Measurements from ENCODE around the gene HGS.

The HGS gene

GRCh38 chr17:81682565-81683207 is 1.1 kb upstream of the HGS start:
- no peak for TF ChIP-seq Cebpa-rat (IDR thresholded peaks at IDR 0.05)
- H3K27ac ChIP-seq = peak overlapping the region; percentile 95
- H3K4me1 ChIP-seq = peaks cover 65% of the 10 kb centered on the region

GRCh38 chr17:81683208-81683583 is 615 bp upstream of the HGS start:
- Histone ChIP-seq H3K4me2 (peak overlapping the region; percentile 93), H3K4me3 (peak overlapping the region; percentile 96), H3K36me3 (peaks cover 62% of the 10 kb centered on the region), H4K20me1 (peaks cover 53% of the 10 kb centered on the region), H3K9ac (peak overlapping the region; percentile 99), H3K27ac (peak overlapping the region; percentile 95), H3K27me3 (no peaks in the 10 kb centered on the region), H3K9me3 (no peaks in the 10 kb centered on the region), H3K4me1 (peaks cover 60% of the 10 kb centered on the region)
- no peak for TF ChIP-seq Cebpa-rat (IDR thresholded peaks at IDR 0.05)

More at GRCh38 chr17:81682565-81683207, 1.1 kb upstream of the HGS start:
- Histone ChIP-seq H3K9ac (peak overlapping the region; percentile 99), H3K4me3 (peak overlapping the region; percentile 96), H3K27me3 (no peaks in the 10 kb centered on the region), H3K36me3 (peaks cover 57% of the 10 kb centered on the region), H3K4me2 (peak overlapping the region; percentile 93), H3K9me3 (no peaks in the 10 kb centered on the region), H4K20me1 (peaks cover 48% of the 10 kb centered on the region)

DNA sequence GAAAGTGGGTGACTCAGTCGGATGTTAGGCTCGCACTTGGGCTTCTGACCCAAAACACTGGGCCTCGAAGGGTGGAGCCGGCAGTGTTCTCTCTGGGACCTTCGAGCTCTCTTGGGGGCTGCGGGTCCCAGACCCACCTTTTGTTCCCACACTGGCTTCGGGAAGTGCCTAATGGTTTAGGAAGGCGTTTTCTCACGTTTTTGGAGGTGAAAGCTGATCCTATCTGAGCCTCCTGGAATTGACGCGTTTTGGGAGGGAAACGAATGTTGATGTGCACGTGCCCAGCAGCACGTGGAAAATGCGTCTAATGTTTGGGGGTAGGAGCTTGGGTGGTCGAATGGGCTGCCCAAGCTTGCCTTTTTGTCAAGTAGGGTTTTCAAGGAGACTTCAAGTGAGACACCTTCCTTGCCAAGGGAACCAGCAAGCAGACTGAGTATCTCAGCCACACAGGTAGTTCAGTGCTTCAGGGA is 666 bp downstream of the HGS start:
- peak overlapping the region; percentile 96 for H3K4me3 ChIP-seq
- no peaks in the 10 kb centered on the region for H3K9me3 ChIP-seq
- TF ChIP-seq Cebpa-rat (IDR thresholded peaks at IDR 0.05) = no peak
- peaks cover 66% of the 10 kb centered on the region for H4K20me1 ChIP-seq
- H3K9ac ChIP-seq = peak overlapping the region; percentile 93
- peaks cover 63% of the 10 kb centered on the region for H3K36me3 ChIP-seq
- peak overlapping the region; percentile 90 for H3K27ac ChIP-seq
- H3K4me2 ChIP-seq = peak overlapping the region; percentile 97
- H3K27me3 ChIP-seq = no peaks in the 10 kb centered on the region
- peaks cover 50% of the 10 kb centered on the region for H3K4me1 ChIP-seq

DNA sequence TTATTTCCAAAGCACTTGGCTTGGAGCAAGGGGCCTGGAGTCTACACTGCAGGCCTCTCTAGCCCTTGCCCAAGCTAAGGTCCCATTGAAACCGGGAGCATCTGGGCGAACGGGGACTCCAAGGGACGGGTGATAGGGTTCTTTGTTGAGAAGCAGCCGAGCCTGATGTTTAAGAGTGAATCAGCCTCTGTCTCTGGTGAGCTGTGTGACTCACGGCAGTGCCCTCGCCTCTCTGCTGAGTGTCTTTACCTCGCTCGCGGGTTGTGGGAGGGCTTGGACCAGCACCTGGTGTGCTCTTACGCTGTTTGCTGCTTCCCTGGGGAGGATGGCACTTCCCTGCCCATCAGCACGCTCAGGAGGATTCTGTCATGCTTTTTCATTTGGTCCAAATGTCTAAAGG is 1.3 kb downstream of the HGS start:
- peak overlapping the region; percentile 96 for H3K4me3 ChIP-seq
- H3K9ac ChIP-seq = peak overlapping the region; percentile 93
- H3K9me3 ChIP-seq = no peaks in the 10 kb centered on the region
- H3K4me2 ChIP-seq = peak overlapping the region; percentile 97
- H4K20me1 ChIP-seq = peaks cover 72% of the 10 kb centered on the region
- H3K4me1 ChIP-seq = peaks cover 43% of the 10 kb centered on the region
- no peaks in the 10 kb centered on the region for H3K27me3 ChIP-seq
- peak overlapping the region; percentile 90 for H3K27ac ChIP-seq
- peaks cover 64% of the 10 kb centered on the region for H3K36me3 ChIP-seq
- TF ChIP-seq Cebpa-rat (IDR thresholded peaks at IDR 0.05) = no peak

DNA sequence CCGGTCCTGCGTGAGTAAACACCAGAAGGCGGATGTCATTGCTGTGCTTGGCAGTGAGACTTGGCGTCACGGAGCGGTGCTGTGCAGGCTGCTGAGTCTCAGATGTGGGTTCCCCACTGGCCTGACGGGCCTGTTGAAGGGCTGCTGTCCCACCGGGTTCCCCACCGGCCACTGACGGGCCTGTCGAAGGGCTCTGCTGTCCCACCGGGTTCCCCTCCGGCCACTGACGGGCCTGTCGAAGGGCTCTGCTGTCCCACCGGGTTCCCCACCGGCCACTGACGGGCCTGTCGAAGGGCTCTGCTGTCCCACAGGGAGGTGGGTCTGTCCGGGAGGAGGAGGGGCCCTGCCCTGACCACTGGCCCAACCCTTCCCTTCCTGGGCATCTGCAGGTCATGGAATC is 2.8 kb downstream of the HGS start:
- no peaks in the 10 kb centered on the region for H3K27me3 ChIP-seq
- no peak overlapping the region for H3K4me3 ChIP-seq
- no peak overlapping the region for H3K27ac ChIP-seq
- no peak for TF ChIP-seq Cebpa-rat (IDR thresholded peaks at IDR 0.05)
- no peak overlapping the region; the same call in 1 of the 2 replicates for H3K9ac ChIP-seq
- peaks cover 87% of the 10 kb centered on the region for H4K20me1 ChIP-seq
- no peak overlapping the region for H3K4me2 ChIP-seq
- peaks cover 28% of the 10 kb centered on the region for H3K4me1 ChIP-seq
- H3K9me3 ChIP-seq = no peaks in the 10 kb centered on the region
- peaks cover 65% of the 10 kb centered on the region for H3K36me3 ChIP-seq

DNA sequence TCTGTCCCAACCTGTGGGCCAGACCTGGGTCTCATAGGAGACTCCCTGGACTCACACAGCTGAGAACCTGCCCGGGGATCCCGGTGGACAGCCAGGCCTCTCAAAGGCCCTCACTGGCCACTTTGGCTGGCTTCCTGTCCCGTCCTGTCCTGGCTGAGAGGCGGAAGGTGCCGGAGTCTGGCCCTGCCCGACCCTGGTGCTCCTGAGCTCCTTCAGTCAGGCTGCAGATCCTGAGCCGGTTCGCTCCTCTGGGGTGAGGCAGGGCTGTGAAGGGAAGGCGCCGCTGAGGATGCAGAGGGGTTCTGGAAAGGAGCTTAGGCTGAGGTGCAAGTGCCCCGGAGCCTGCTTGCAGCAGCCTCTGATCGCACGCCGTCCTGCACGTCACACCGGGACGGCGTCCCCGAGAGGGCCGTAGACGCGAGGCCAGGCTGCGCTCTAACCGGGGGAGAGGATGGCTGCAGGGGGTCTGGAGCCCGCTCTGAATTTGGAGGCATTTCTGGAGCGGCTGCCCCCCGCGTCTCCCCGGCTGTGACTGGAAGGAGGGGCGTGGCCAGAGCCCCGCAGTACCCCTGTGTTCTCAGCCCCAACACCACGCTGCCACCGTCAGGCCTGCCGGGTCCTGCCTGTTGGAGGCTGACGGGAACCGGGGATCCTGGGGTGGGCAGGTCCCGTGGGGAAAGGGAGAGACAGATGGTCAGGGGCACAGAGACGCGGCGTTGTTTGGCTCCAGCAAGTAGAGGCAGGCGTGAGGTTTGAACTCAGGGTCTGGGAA is 4.1 kb downstream of the HGS start:
- Histone ChIP-seq H3K27me3 (no peaks in the 10 kb centered on the region), H3K4me3 (no peak overlapping the region), H3K9ac (peak overlapping the region; percentile 34; the same call in 1 of the 2 replicates), H3K9me3 (no peaks in the 10 kb centered on the region), H3K4me2 (no peak overlapping the region), H4K20me1 (peaks cover 94% of the 10 kb centered on the region), H3K36me3 (peaks cover 78% of the 10 kb centered on the region), H3K27ac (no peak overlapping the region), H3K4me1 (peaks cover 15% of the 10 kb centered on the region)
- TF ChIP-seq Cebpa-rat (IDR thresholded peaks at IDR 0.05) = no peak

- Histone ChIP-seq H3K36me3 (peaks cover 85% of the 10 kb centered on the region), H3K4me3 (no peak overlapping the region), H3K4me1 (peaks cover 15% of the 10 kb centered on the region), H3K27me3 (no peaks in the 10 kb centered on the region), H3K27ac (no peak overlapping the region), H3K4me2 (no peak overlapping the region), H3K9me3 (no peaks in the 10 kb centered on the region), H3K9ac (0 out of 2 replicates have a peak overlapping the region, but pooled peaks have one; percentile 34), H4K20me1 (peaks cover 95% of the 10 kb centered on the region)
- no peak for TF ChIP-seq Cebpa-rat (IDR thresholded peaks at IDR 0.05)
These were observed 4.8 kb downstream of the HGS start for GRCh38 chr17:81688616-81689015.

DNA sequence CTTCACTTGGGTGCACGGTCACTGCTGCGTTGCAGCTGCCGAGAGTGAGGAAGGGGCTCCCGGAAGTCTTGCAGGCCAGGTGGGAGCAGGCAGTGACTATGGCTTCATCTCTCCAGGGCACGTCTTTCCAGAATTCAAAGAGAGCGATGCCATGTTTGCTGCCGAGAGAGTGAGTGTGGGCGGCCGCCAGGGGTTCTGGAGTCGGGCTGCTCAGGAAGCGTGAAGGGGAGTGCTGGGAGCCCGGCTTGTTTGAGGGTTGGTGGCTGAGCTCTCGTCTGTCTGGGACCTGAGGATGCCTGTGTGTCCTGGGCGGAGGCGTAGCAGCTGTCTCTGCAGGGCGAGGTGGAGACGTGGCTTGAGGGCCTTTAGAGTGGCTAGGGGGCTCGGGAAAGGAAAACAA is 6.3 kb downstream of the HGS start:
- H3K27me3 ChIP-seq = no peaks in the 10 kb centered on the region
- no peak overlapping the region for H3K4me2 ChIP-seq
- H3K9ac ChIP-seq = 0 out of 2 replicates have a peak overlapping the region, but pooled peaks have one; percentile 15
- no peak for TF ChIP-seq Cebpa-rat (IDR thresholded peaks at IDR 0.05)
- H3K4me1 ChIP-seq = peaks cover 8% of the 10 kb centered on the region
- H4K20me1 ChIP-seq = peaks cover 99% of the 10 kb centered on the region
- no peak overlapping the region for H3K4me3 ChIP-seq
- peaks cover 99% of the 10 kb centered on the region for H3K36me3 ChIP-seq
- no peaks in the 10 kb centered on the region for H3K9me3 ChIP-seq
- H3K27ac ChIP-seq = no peak overlapping the region

DNA sequence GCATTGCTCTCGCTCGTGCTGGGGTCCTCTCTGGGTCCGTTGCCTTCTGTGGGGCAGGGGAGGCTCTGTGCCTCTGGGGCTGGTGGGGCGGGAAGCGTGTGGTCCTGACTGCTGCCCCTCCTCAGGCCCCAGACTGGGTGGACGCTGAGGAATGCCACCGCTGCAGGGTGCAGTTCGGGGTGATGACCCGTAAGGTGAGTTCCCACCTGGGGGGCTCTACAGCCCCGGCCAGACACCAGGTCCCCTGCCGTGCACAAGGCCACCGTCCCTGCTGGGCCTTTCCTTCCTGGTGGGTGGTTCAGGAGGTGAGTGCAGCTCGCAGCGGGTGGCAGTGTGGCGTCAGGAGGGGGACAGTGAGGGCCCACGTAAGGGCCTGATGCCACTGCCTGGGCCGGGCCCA is 6.7 kb downstream of the HGS start:
- Histone ChIP-seq H3K4me1 (peaks cover 3% of the 10 kb centered on the region), H3K4me2 (no peak overlapping the region), H3K36me3 (peaks cover 100% of the 10 kb centered on the region), H4K20me1 (peaks cover 99% of the 10 kb centered on the region), H3K9ac (0 out of 2 replicates have a peak overlapping the region, but pooled peaks have one; percentile 15), H3K9me3 (no peaks in the 10 kb centered on the region), H3K4me3 (no peak overlapping the region), H3K27ac (no peak overlapping the region), H3K27me3 (no peaks in the 10 kb centered on the region)
- no peak for TF ChIP-seq Cebpa-rat (IDR thresholded peaks at IDR 0.05)

DNA sequence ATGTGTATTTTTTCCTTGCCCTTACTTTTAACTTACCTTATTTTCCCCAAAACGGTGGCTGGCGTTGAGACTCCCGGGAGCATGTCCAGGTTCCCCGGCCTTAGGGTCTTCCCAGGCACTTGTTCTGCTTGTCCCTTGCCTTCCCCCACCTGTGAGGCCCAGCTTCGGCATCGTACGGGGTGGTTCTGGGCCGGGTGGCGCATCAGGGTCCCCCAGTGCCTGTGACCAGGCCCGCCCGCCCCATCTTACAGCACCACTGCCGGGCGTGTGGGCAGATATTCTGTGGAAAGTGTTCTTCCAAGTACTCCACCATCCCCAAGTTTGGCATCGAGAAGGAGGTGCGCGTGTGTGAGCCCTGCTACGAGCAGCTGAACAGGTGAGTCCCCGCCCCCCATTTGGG is 7.4 kb downstream of the HGS start:
- no peaks in the 10 kb centered on the region for H3K27me3 ChIP-seq
- peaks cover 100% of the 10 kb centered on the region for H3K36me3 ChIP-seq
- H4K20me1 ChIP-seq = peaks cover 99% of the 10 kb centered on the region
- H3K4me1 ChIP-seq = no peaks in the 10 kb centered on the region
- H3K4me3 ChIP-seq = no peak overlapping the region
- H3K27ac ChIP-seq = no peak overlapping the region
- no peak overlapping the region for H3K9ac ChIP-seq
- H3K4me2 ChIP-seq = no peak overlapping the region
- TF ChIP-seq Cebpa-rat (IDR thresholded peaks at IDR 0.05) = no peak
- H3K9me3 ChIP-seq = no peaks in the 10 kb centered on the region
